Gastroesophageal sphincter (tissue), 4 donors: ENCODE data around the gene MGAT4A. TPM values are rescaled to one million over a fixed set of nuclear protein-coding genes. Genes with fewer than 3 reads are reported as not detected.

ENCODE experiments used
- ATAC-seq: fragments of 150-250 bp; one replicate; pipeline ENCODE4 v1.9.1; 2016; ENCODE audit warnings: mild to moderate bottlenecking, moderate library complexity
- H3K27ac ChIP-seq, 4 donors: fragments of 200-600 bp; sonication (generic) in 3 of 4; 1 replicate in 3 of 4; 2 replicates in 1 of 4; pipeline ENCODE4 v1.5.1; 2016 to 2019
- H3K27me3 ChIP-seq: fragments of 200-600 bp; sonication (generic); one replicate; pipeline ENCODE4 v1.5.1; 2019
- H3K36me3 ChIP-seq, 2 donors: fragments of 200-600 bp; sonication (generic); one replicate each; pipeline ENCODE4 v1.5.1; 2019; ENCODE audit warnings: control low read depth in 1 of 2
- H3K4me1 ChIP-seq, 3 donors: fragments of 200-600 bp; sonication (generic); 1 replicate in 2 of 3; 2 replicates in 1 of 3; pipeline ENCODE4 v1.5.1; 2016 to 2019; ENCODE audit warnings: control low read depth in 2 of 3
- H3K4me3 ChIP-seq, 2 donors: fragments of 200-600 bp; sonication (generic); one replicate each; pipeline ENCODE4 v1.5.1; 2019; ENCODE audit warnings: mild to moderate bottlenecking in 1 of 2, moderate library complexity in 1 of 2
- H3K9me3 ChIP-seq, 3 donors: fragments of 200-600 bp; sonication (generic); one replicate each; pipeline ENCODE4 v1.5.1; 2017 to 2019; ENCODE audit warnings: control low read depth in 2 of 3
- EP300 ChIP-seq: sonication (generic); formaldehyde crosslinking; IDR thresholded peaks from one replicate; pipeline ENCODE4 v1.6.1; 2017; ENCODE audit warnings: antibody characterized with exemption, mild to moderate bottlenecking
- POLR2A ChIP-seq, 2 donors: fragments of 450-650 bp; IDR thresholded peaks; one replicate each; pipeline ENCODE4 v1.6.1; 2017; ENCODE audit warnings: antibody characterized with exemption in 2 of 2, mild to moderate bottlenecking in 2 of 2, moderate library complexity in 1 of 2
- POLR2AphosphoS5 ChIP-seq: sonication (generic); formaldehyde crosslinking; IDR thresholded peaks from one replicate; pipeline ENCODE4 v1.6.1; 2017; ENCODE audit warnings: antibody characterized with exemption
- WGBS, 2 donors: methylation state at CpG; one replicate each; pipeline ENCODE4 v1.1.5; 2018; ENCODE audit warnings: low coverage in 1 of 2; 5-methylcytosine and 5-hydroxymethylcytosine counted together
- total RNA-seq, 4 donors: library from RNA; depleted of rRNA; stranded (reverse); fragments of >200 nt; gene quantifications; one replicate each; pipeline ENCODE4 v1.1.0, GENCODE V29; 2016
- TF ChIP-seq, protein P1 (sequence below), 4 experiments: fragments of 200-600 bp in 2 of 4; fragments of 450-650 bp in 2 of 4; sonication (generic) in 1 of 4; IDR thresholded peaks; one replicate each; pipeline ENCODE4 v1.5.1; 2017 to 2019; ENCODE audit warnings: antibody characterized with exemption in 4 of 4, mild to moderate bottlenecking in 2 of 4, moderate library complexity in 2 of 4

The MGAT4A gene
- total RNA-seq, 4 donors from 2014 or later, result 12.7 to 33.0 (median 21.2) TPM

GRCh38 chr2:98716786-98717185 is 14.1 kb downstream of the MGAT4A start:
- no peaks in the 10 kb centered on the region for H3K4me1 ChIP-seq
- no peak for TF ChIP-seq EP300
- no peak for TF ChIP-seq POLR2AphosphoS5
- TF ChIP-seq, protein P1, sequence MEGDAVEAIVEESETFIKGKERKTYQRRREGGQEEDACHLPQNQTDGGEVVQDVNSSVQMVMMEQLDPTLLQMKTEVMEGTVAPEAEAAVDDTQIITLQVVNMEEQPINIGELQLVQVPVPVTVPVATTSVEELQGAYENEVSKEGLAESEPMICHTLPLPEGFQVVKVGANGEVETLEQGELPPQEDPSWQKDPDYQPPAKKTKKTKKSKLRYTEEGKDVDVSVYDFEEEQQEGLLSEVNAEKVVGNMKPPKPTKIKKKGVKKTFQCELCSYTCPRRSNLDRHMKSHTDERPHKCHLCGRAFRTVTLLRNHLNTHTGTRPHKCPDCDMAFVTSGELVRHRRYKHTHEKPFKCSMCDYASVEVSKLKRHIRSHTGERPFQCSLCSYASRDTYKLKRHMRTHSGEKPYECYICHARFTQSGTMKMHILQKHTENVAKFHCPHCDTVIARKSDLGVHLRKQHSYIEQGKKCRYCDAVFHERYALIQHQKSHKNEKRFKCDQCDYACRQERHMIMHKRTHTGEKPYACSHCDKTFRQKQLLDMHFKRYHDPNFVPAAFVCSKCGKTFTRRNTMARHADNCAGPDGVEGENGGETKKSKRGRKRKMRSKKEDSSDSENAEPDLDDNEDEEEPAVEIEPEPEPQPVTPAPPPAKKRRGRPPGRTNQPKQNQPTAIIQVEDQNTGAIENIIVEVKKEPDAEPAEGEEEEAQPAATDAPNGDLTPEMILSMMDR (IDR thresholded peaks at IDR 0.05), result no peak
- no peak for TF ChIP-seq POLR2A (IDR thresholded peaks at IDR 0.05)
- H3K27me3 ChIP-seq, result no peaks in the 10 kb centered on the region
- peaks cover 0 to 7% (median 0%) of the 10 kb centered on the region in 3 donors for H3K9me3 ChIP-seq
- no peak for ATAC-seq
- peaks cover 0 to 18% of the 10 kb centered on the region in 2 donors for H3K36me3 ChIP-seq
- no peak overlapping the region for H3K27ac ChIP-seq
- 79 to 89% methylated on average over 3 of the region's 5 CpGs for WGBS, 2 donors
- H3K4me3 ChIP-seq, result no peak overlapping the region

DNA sequence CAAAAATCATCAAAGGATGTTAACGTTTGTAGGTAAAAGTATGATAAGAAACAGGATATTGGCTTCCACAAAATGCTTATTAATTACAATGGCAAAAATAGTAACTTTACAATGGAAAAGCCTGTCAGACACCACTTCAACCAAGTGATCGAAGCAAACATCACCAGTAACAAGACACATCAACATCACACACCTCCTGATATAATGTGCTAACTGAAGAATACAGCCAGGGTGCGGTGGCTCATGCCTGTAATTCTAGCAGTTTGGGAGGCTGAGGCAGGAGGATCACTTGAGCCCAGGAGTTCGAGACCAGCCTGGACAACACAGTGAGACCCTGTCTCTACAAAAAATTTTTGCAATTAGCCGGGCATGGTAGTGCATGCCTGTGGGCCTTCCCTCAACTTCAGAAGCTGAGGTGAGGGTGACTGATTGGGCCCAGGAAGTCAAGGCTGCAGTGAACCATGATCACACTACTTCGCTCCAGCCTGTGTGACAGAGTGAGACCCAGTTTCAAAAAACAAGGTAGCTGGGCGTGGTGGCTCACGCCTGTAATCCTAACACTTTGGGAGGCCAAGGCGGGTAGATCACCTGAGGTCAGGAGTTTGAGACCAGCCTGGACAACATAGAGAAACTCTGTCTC is 15.0 kb downstream of the MGAT4A start:
- Histone ChIP-seq H3K36me3 (peaks cover 0 to 16% of the 10 kb centered on the region in 2 donors), H3K27ac (no peak overlapping the region), H3K4me1 (no peaks in the 10 kb centered on the region), H3K27me3 (no peaks in the 10 kb centered on the region), H3K9me3 (peaks cover 0 to 7% (median 0%) of the 10 kb centered on the region in 3 donors), H3K4me3 (no peak overlapping the region)
- 83 to 91% methylated on average over 3 to 4 of the region's 9 CpGs for WGBS, 2 donors
- TF ChIP-seq EP300 (no peak), POLR2AphosphoS5 (no peak), POLR2A (IDR thresholded peaks at IDR 0.05) (no peak)
- TF ChIP-seq, protein P1 (IDR thresholded peaks at IDR 0.05), result no peak
- no peak for ATAC-seq

DNA sequence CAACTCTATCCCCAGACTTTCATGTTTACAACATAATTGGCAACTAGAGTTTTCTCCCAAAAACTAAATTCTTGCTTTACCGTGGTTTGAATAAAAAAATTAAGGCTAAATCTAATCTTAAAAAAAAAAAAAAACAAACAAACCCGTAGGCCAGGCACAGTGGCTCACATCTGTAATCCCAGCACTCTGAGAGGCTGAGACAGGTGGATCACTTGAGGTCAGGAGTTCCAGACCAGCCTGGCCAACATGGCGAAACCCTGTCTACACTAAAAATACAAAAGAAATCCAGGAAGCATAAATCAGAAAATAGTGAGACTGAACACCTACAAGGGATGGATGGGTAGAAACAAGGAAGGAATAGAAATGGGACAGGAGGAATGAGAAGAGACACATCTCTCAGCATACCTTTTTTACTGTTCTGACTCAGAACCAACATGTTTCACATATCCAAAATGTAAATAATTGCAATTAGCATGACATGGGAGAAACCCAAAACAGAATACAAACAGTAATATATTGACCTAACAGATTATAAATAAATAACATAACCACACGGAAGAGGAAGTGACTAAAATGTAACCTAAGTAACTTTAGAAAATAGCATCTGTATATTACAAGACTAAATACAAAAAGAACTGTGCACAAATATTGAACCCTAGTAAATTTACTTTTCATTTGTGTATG is 17.5 kb downstream of the MGAT4A start:
- Histone ChIP-seq H3K9me3 (no peaks in the 10 kb centered on the region), H3K4me3 (no peak overlapping the region), H3K27me3 (no peaks in the 10 kb centered on the region), H3K4me1 (peaks cover 0 to 15% (median 6%) of the 10 kb centered on the region in 3 donors), H3K27ac (no peak overlapping the region), H3K36me3 (peaks cover 0 to 7% of the 10 kb centered on the region in 2 donors)
- no peak for ATAC-seq
- WGBS, 2 donors, result 72 to 86% methylated on average over 3 to 4 of the region's 4 CpGs
- TF ChIP-seq POLR2A (IDR thresholded peaks at IDR 0.05) (no peak), POLR2AphosphoS5 (no peak), EP300 (no peak)
- TF ChIP-seq, protein P1 (IDR thresholded peaks at IDR 0.05), result no peak

- TF ChIP-seq POLR2A (IDR thresholded peaks at IDR 0.05) (no peak), POLR2AphosphoS5 (no peak), EP300 (no peak)
- TF ChIP-seq, protein P1 (IDR thresholded peaks at IDR 0.05), result no peak
- no peaks in the 10 kb centered on the region for H3K9me3 ChIP-seq
- 97 to 100% methylated on average over 2 to 3 of the region's 3 CpGs for WGBS, 2 donors
- no peak overlapping the region for H3K27ac ChIP-seq
- H3K4me1 ChIP-seq, result peaks cover 0 to 28% (median 9%) of the 10 kb centered on the region in 3 donors
- H3K36me3 ChIP-seq, result peaks cover 0 to 7% of the 10 kb centered on the region in 2 donors
- H3K4me3 ChIP-seq, result no peak overlapping the region
- H3K27me3 ChIP-seq, result no peaks in the 10 kb centered on the region
- ATAC-seq, result no peak
These were observed 18.8 kb downstream of the MGAT4A start for GRCh38 chr2:98712145-98712544.

- H3K4me3 ChIP-seq, result no peak overlapping the region
- peaks cover 0 to 7% of the 10 kb centered on the region in 2 donors for H3K36me3 ChIP-seq
- H3K27ac ChIP-seq, result no peak overlapping the region
- peaks cover 0 to 28% (median 9%) of the 10 kb centered on the region in 3 donors for H3K4me1 ChIP-seq
- no peak for TF ChIP-seq POLR2A (IDR thresholded peaks at IDR 0.05)
- TF ChIP-seq, protein P1 (IDR thresholded peaks at IDR 0.05), result no peak
- H3K9me3 ChIP-seq, result no peaks in the 10 kb centered on the region
- no peaks in the 10 kb centered on the region for H3K27me3 ChIP-seq
- no peak for ATAC-seq
- WGBS, 2 donors, result 84 to 96% methylated on average over 3 of the region's 3 CpGs
These were observed 19.4 kb downstream of the MGAT4A start for GRCh38 chr2:98711506-98711905.
